Liver (tissue), 3 donors: ENCODE results near the gene ITPK1.

Source experiments
- ATF3 ChIP-seq: IDR thresholded peaks from 2 replicates; pipeline ENCODE4 v1.6.1; 2016; ENCODE audit warnings: antibody characterized with exemption
- CTCF ChIP-seq: fragments of 150-350 bp; IDR thresholded peaks from 2 replicates; pipeline ENCODE4 v1.5.1; 2017; ENCODE audit warnings: improper control_type of control experiment, low read depth, low read length; ENCODE audit not compliant: missing input control
- EGR1 ChIP-seq, 2 donors: IDR thresholded peaks; 2 replicates each; pipeline ENCODE4 v1.6.1; 2016 to 2018; ENCODE audit warnings: antibody characterized with exemption in 2 of 2, low read depth in 2 of 2
- FOXA1 ChIP-seq: IDR thresholded peaks from 2 replicates; pipeline ENCODE4 v1.6.1; 2016; ENCODE audit warnings: antibody characterized with exemption
- FOXA2 ChIP-seq: IDR thresholded peaks from 2 replicates; pipeline ENCODE4 v1.6.1; 2016; ENCODE audit warnings: antibody characterized with exemption
- GABPA ChIP-seq, 2 donors: IDR thresholded peaks in 1 of 2; conservative IDR thresholded peaks in 1 of 2; 2 replicates each; pipeline ENCODE4 v1.6.1; 2016; ENCODE audit warnings: antibody characterized with exemption in 2 of 2, mild to moderate bottlenecking in 1 of 2, moderate library complexity in 1 of 2
- JUND ChIP-seq, 2 donors: IDR thresholded peaks; 2 replicates each; pipeline ENCODE4 v1.6.1; 2016; ENCODE audit warnings: antibody characterized with exemption in 2 of 2
- MAX ChIP-seq: IDR thresholded peaks from 2 replicates; pipeline ENCODE4 v1.6.1; 2016; ENCODE audit warnings: antibody characterized with exemption
- RAD21 ChIP-seq, 2 donors: IDR thresholded peaks; 2 replicates each; pipeline ENCODE4 v1.6.1; 2016; ENCODE audit warnings: antibody characterized with exemption in 2 of 2, mild to moderate bottlenecking in 2 of 2
- REST ChIP-seq: IDR thresholded peaks from 2 replicates; pipeline ENCODE4 v1.6.1; 2016; ENCODE audit warnings: antibody characterized with exemption, mild to moderate bottlenecking
- SP1 ChIP-seq: IDR thresholded peaks from 2 replicates; pipeline ENCODE4 v1.6.1; 2018; ENCODE audit warnings: antibody characterized with exemption, mild to moderate bottlenecking
- TAF1 ChIP-seq: conservative IDR thresholded peaks from 2 replicates; pipeline ENCODE4 v1.6.1; 2016; ENCODE audit warnings: antibody characterized with exemption, mild to moderate bottlenecking
- donor health status: healthy.
- donor health status: healthy.

GRCh38 chr14:93083917-93084316 is 31.8 kb downstream of the ITPK1 start:
- TF ChIP-seq RAD21 (IDR thresholded peaks at IDR 0.05): no peak
- TF ChIP-seq FOXA2: no peak
- TF ChIP-seq MAX: no peak
- no peak for TF ChIP-seq REST
- no peak for TF ChIP-seq CTCF
- TF ChIP-seq ATF3: no peak
- TF ChIP-seq EGR1 (IDR thresholded peaks at IDR 0.05; ENCODE audit: low read depth in 2 of 2): no peak
- no peak for TF ChIP-seq TAF1
- TF ChIP-seq GABPA (IDR thresholded peaks at IDR 0.05 in 1 of 2, conservative IDR thresholded peaks at IDR 0.05 in 1 of 2): no peak
- no peak for TF ChIP-seq SP1
- TF ChIP-seq JUND (IDR thresholded peaks at IDR 0.05): no peak
- TF ChIP-seq FOXA1: no peak
